Kidney (tissue), 14 donors: Measurements from ENCODE around the gene CTDP1. TPM values are rescaled to one million over a fixed set of nuclear protein-coding genes. Genes with fewer than 3 reads are reported as not detected.

Source experiments
- DNase-seq, 5 donors: peaks; one replicate each; pipeline ENCODE4 v3.0.0-alpha.2; 2013 to 2020
- FAIRE-seq: peaks from 2 replicates; lab custom pipeline; 2012; peaks lifted over from hg19 to GRCh38; lab: Jason Lieb, UNC
- H3K27ac ChIP-seq, 2 donors: one replicate each; pipeline ENCODE4 v1.7.0; 2013; ENCODE audit warnings: low read depth in 2 of 2, low read length in 2 of 2, inconsistent platforms in 1 of 2
- H3K27me3 ChIP-seq: one replicate; pipeline ENCODE4 v1.7.1; 2013; ENCODE audit warnings: low read length, inconsistent platforms; ENCODE audit not compliant: control insufficient read depth, insufficient read depth
- H3K36me3 ChIP-seq, 3 donors: one replicate each; pipeline versions ENCODE4 v1.7.0 to v1.7.1; 2013; ENCODE audit warnings: low read length in 3 of 3, control low read depth in 1 of 3, inconsistent platforms in 1 of 3; ENCODE audit not compliant: insufficient read depth in 3 of 3, control insufficient read depth in 2 of 3
- H3K4me1 ChIP-seq, 3 donors: one replicate each; pipeline versions ENCODE4 v1.7.0 to v1.7.1; 2013; ENCODE audit warnings: low read length in 3 of 3, inconsistent platforms in 1 of 3, low read depth in 1 of 3; ENCODE audit not compliant: control insufficient read depth in 2 of 3, insufficient read depth in 2 of 3
- H3K4me3 ChIP-seq, 3 donors: one replicate each; pipeline versions ENCODE4 v1.7.0 to v1.8.1; 2013; ENCODE audit warnings: low read length in 3 of 3, control low read depth in 1 of 3, inconsistent platforms in 1 of 3
- H3K9ac ChIP-seq, 3 donors: one replicate each; pipeline versions ENCODE4 v1.7.0 to v1.7.1; 2013; ENCODE audit warnings: low read length in 3 of 3, control low read depth in 1 of 3, inconsistent platforms in 1 of 3
- H3K9me3 ChIP-seq, 3 donors: one replicate each; pipeline versions ENCODE4 v1.7.0 to v1.7.1; 2013; ENCODE audit warnings: low read length in 3 of 3, control low read depth in 1 of 3, inconsistent platforms in 1 of 3; ENCODE audit not compliant: control insufficient read depth in 2 of 3, insufficient read depth in 1 of 3
- CTCF ChIP-seq: IDR thresholded peaks from 3 replicates; pipeline ENCODE4 v1.5.1; 2012; ENCODE audit warnings: mild to moderate bottlenecking, moderate library complexity, borderline replicate concordance; ENCODE audit not compliant: insufficient read depth; ENCODE audit errors: extremely low read depth
- intact Hi-C: fragments of 100-400 bp; cut with DNase I; formaldehyde crosslinking; loops from one replicate; pipeline ENCODE4 v1.11.1; 2022
- polyA plus RNA-seq: library from polyadenylated mRNA; stranded (reverse); fragments of 350-450 nt; fragmentation: Illumina TruSeq; extraction: RNeasy Lipid Tissue Mini Kit (QIAGEN cat#74804); gene quantifications from one replicate; pipeline ENCODE4 v1.2.3, GENCODE V29; 2014; ENCODE audit warnings: low read depth, low replicate concordance; ENCODE audit not compliant: insufficient read depth
- total RNA-seq: library from RNA; stranded (reverse); fragmentation: NEBNext Ultra II Directional; extraction: Animal tissue kit (Norgen Biotek cat#: 25700); gene quantifications from one replicate; pipeline ENCODE4 v1.2.1, GENCODE V29; 2021
- donor health status: control.
- donor health status: control.
- donor health status: control.
- donor health status: control.
- donor health status: control.
- donor health status: DM: yes; HTN: yes; CAD: no.
- donor health status: Normal renal cell carcinoma (clear cell type).

The CTDP1 gene
- total and polyA plus RNA-seq, 2 donors from 2014 or later: 11.1 to 21.8 TPM

- Histone ChIP-seq H3K27ac (no peak overlapping the region), H3K27me3 (no peaks in the 10 kb centered on the region), H3K4me1 (no peaks in the 10 kb centered on the region), H3K4me3 (no peak overlapping the region), H3K9ac (no peak overlapping the region), H3K36me3 (peaks cover 0 to 21% (median 14%) of the 10 kb centered on the region in 3 donors), H3K9me3 (no peaks in the 10 kb centered on the region)
- FAIRE-seq: no peak
- no peak for DNase-seq
- TF ChIP-seq CTCF: no peak
- intact Hi-C loops: no loop called here
Observed at GRCh38 chr18:79707239-79707638, 27.6 kb downstream of the CTDP1 start.

GRCh38 chr18:79707671-79708070, 28.1 kb downstream of the CTDP1 start:
- H3K4me1 ChIP-seq: no peaks in the 10 kb centered on the region
- TF ChIP-seq CTCF: no peak
- no peak overlapping the region for H3K27ac ChIP-seq
- H3K4me3 ChIP-seq: no peak overlapping the region
- DNase-seq (no peak), FAIRE-seq (no peak)
- H3K27me3 ChIP-seq: no peaks in the 10 kb centered on the region
- H3K9ac ChIP-seq: no peak overlapping the region
- peaks cover 0 to 21% (median 14%) of the 10 kb centered on the region in 3 donors for H3K36me3 ChIP-seq
- H3K9me3 ChIP-seq: no peaks in the 10 kb centered on the region
- intact Hi-C loops: no loop called here

- intact Hi-C loops: no loop called here
- H3K9me3 ChIP-seq: no peaks in the 10 kb centered on the region
- H3K36me3 ChIP-seq: peaks cover 0 to 21% (median 13%) of the 10 kb centered on the region in 3 donors
- no peak overlapping the region for H3K4me3 ChIP-seq
- FAIRE-seq: no peak
- no peak for TF ChIP-seq CTCF
- H3K27me3 ChIP-seq: no peaks in the 10 kb centered on the region
- H3K27ac ChIP-seq: no peak overlapping the region
- DNase-seq: no peak
- no peak overlapping the region for H3K9ac ChIP-seq
- H3K4me1 ChIP-seq: no peaks in the 10 kb centered on the region
Observed at GRCh38 chr18:79708412-79708811, 28.8 kb downstream of the CTDP1 start.
